ENCODE results near the gene CEP152. TPM values are rescaled to one million over a fixed set of nuclear protein-coding genes. Genes with fewer than 3 reads are reported as not detected.

The CEP152 gene
- total RNA-seq, 4 donors from 2014 or later, result 4.0 to 7.1 (median 6.3) TPM

DNA sequence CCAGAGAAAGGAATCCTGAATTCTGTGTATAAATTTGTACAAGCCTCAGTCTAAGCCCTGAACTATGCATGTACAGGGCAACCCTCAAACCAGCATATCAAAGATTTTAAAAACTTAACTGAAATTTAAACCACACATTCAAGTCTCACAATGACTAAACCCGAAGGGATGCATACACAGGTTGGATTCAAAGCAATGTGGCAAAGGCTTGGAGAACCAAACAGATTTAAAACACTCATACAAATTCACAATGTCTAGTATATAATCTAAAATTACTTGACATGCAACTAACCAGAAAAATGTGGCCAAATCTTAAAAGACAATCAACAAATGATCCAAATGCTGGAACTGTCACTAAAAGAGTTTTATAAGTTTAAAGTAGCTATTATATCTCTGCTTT lies 36.4 kb downstream of the CEP152 start:
- no peaks in the 10 kb centered on the region for H3K27me3 ChIP-seq
- DNase-seq (ENCODE audit: low spot score in 2 of 2), result no peak
- no peaks in the 10 kb centered on the region for H3K9me3 ChIP-seq
- 96% methylated on average over 1 of the region's 1 CpG for WGBS
- H3K36me3 ChIP-seq, result no peaks in the 10 kb centered on the region
- no peak overlapping the region for H3K27ac ChIP-seq
- no peaks in the 10 kb centered on the region for H3K4me1 ChIP-seq
- no peak for TF ChIP-seq POLR2A (IDR thresholded peaks at IDR 0.05)
- TF ChIP-seq POLR2AphosphoS5 (IDR thresholded peaks at IDR 0.05), result no peak
- no peak for TF ChIP-seq EP300 (IDR thresholded peaks at IDR 0.05)
- TF ChIP-seq, protein P1, sequence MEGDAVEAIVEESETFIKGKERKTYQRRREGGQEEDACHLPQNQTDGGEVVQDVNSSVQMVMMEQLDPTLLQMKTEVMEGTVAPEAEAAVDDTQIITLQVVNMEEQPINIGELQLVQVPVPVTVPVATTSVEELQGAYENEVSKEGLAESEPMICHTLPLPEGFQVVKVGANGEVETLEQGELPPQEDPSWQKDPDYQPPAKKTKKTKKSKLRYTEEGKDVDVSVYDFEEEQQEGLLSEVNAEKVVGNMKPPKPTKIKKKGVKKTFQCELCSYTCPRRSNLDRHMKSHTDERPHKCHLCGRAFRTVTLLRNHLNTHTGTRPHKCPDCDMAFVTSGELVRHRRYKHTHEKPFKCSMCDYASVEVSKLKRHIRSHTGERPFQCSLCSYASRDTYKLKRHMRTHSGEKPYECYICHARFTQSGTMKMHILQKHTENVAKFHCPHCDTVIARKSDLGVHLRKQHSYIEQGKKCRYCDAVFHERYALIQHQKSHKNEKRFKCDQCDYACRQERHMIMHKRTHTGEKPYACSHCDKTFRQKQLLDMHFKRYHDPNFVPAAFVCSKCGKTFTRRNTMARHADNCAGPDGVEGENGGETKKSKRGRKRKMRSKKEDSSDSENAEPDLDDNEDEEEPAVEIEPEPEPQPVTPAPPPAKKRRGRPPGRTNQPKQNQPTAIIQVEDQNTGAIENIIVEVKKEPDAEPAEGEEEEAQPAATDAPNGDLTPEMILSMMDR (IDR thresholded peaks at IDR 0.05), result no peak
- H3K4me3 ChIP-seq, result no peak overlapping the region

DNA sequence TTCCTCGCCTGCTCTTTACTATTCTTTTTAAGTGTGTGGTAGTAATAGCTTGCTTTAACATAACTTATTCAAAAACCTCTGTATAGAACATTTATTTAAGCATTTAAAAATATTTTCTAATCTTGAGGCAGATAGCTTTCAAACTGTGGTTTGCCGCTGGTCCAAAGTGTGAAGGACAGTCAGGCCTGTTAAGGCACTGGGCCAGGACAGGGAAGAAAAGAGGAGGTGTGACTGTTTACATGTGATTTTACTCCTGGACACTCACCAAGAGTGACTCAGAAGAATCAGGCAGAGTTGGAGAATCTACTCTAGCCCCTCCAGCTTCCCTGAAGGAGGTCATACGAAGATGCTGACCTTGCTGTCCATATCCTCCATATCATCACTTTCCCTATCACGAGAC lies 44.7 kb downstream of the CEP152 start:
- WGBS, result 92% methylated on average over 4 of the region's 4 CpGs
- TF ChIP-seq POLR2AphosphoS5 (IDR thresholded peaks at IDR 0.05), result no peak
- TF ChIP-seq EP300 (IDR thresholded peaks at IDR 0.05), result no peak
- TF ChIP-seq, protein P1 (IDR thresholded peaks at IDR 0.05), result no peak
- TF ChIP-seq POLR2A (IDR thresholded peaks at IDR 0.05), result no peak
- Histone ChIP-seq H3K27me3 (no peaks in the 10 kb centered on the region), H3K36me3 (peaks cover 17% of the 10 kb centered on the region), H3K9me3 (no peaks in the 10 kb centered on the region), H3K4me3 (no peak overlapping the region), H3K4me1 (no peaks in the 10 kb centered on the region), H3K27ac (no peak overlapping the region)
- DNase-seq (ENCODE audit: low spot score in 2 of 2), result no peak

DNA sequence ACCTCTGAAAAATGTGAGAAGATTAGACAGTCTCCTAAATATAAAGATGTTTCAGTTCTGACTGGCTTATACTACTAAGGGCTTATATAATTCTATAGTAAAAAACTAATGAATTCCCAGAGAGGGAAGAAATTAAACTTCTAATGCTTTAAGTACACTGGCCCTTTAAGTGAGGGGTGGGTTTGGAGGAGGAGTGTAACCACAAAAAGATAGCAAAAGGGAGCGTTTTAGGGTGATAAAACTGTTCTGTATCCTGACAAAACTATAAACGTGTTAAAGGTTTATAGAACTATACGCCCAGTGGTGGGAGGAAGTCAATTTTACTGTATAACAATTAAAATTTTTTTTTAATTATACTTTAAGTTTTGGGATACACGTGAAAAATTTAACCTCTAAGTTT lies 45.8 kb downstream of the CEP152 start:
- Histone ChIP-seq H3K4me1 (no peaks in the 10 kb centered on the region), H3K36me3 (peaks cover 17% of the 10 kb centered on the region), H3K9me3 (no peaks in the 10 kb centered on the region), H3K4me3 (no peak overlapping the region), H3K27me3 (no peaks in the 10 kb centered on the region), H3K27ac (no peak overlapping the region)
- WGBS, result 85% methylated on average over 4 of the region's 4 CpGs
- TF ChIP-seq POLR2AphosphoS5 (IDR thresholded peaks at IDR 0.05) (no peak), POLR2A (IDR thresholded peaks at IDR 0.05) (no peak)
- TF ChIP-seq, protein P1 (IDR thresholded peaks at IDR 0.05), result no peak
- no peak for DNase-seq (ENCODE audit: low spot score in 2 of 2)

DNA sequence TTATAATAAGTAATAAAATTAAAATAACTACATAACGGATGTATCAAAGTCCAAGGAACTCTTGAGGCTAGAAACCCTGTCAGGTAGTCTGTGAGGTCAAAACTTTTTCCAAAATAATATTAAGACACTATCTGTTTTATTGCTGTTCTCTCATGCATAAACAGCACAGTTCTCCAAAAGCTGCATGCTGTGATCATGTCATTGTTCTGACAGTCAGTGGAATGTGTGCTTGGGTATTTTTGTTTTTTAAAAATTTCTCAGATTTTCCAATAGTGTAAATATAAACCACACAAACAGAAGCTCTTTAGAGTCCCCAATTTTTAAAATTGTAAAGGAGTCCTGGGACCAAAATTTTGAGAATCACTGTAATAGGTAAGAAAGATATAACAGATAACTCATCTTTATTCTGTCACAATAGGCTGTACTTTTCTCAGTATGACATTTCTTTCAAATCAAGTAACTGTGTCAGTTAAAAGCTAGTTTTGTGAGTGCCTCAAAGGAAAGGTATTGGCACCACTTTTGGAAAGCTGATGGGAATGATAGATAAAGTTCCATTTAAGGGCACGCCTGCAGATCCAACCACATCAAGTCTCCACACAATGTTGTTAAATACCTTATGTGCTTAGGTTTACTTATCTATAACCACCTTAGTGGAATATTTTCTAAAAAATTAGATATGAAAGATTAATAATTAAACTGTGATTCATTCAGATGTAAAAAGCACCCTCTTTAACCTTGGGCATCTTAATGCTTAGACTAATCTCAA lies 49.3 kb downstream of the CEP152 start:
- H3K27ac ChIP-seq, result no peak overlapping the region
- H3K4me1 ChIP-seq, result no peaks in the 10 kb centered on the region
- TF ChIP-seq, protein P1 (IDR thresholded peaks at IDR 0.05), result no peak
- TF ChIP-seq EP300 (IDR thresholded peaks at IDR 0.05) (no peak), POLR2AphosphoS5 (IDR thresholded peaks at IDR 0.05) (no peak), POLR2A (IDR thresholded peaks at IDR 0.05) (no peak)
- no peaks in the 10 kb centered on the region for H3K27me3 ChIP-seq
- DNase-seq (ENCODE audit: low spot score in 2 of 2), result no peak
- 77% methylated on average over 2 of the region's 2 CpGs for WGBS
- H3K36me3 ChIP-seq, result peaks cover 11% of the 10 kb centered on the region
- no peak overlapping the region for H3K4me3 ChIP-seq
- H3K9me3 ChIP-seq, result no peaks in the 10 kb centered on the region

DNA sequence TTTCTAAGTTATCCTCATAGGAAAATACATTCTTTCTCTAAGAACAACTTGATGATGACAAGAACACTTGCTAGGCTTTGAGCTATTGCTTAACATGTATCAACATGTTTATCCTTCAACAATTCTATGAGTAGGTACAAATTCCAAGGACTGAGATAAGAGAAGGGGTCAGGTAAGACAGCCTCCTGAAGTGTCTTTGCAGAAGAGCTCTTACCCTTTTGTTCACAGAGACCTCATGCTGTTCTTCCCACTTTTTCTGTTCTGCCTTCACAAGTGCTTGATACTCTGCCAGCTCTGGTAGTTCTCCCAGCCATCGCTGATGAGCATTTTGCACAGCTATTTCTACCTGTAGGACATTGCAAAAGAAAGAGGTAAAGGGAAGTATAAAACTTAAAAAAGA lies 50.9 kb downstream of the CEP152 start:
- H3K36me3 ChIP-seq, result peaks cover 4% of the 10 kb centered on the region
- no peaks in the 10 kb centered on the region for H3K4me1 ChIP-seq
- no peak overlapping the region for H3K4me3 ChIP-seq
- H3K9me3 ChIP-seq, result no peaks in the 10 kb centered on the region
- TF ChIP-seq EP300 (IDR thresholded peaks at IDR 0.05) (no peak), POLR2A (IDR thresholded peaks at IDR 0.05) (no peak)
- TF ChIP-seq, protein P1 (IDR thresholded peaks at IDR 0.05), result no peak
- no peak overlapping the region for H3K27ac ChIP-seq
- H3K27me3 ChIP-seq, result no peaks in the 10 kb centered on the region
- WGBS, result 56% methylated on average over 1 of the region's 1 CpG
- no peak for DNase-seq (ENCODE audit: low spot score in 2 of 2)

Measured in suprapubic skin (tissue), 4 donors.